ENCODE data around the gene RGS2.

DNA sequence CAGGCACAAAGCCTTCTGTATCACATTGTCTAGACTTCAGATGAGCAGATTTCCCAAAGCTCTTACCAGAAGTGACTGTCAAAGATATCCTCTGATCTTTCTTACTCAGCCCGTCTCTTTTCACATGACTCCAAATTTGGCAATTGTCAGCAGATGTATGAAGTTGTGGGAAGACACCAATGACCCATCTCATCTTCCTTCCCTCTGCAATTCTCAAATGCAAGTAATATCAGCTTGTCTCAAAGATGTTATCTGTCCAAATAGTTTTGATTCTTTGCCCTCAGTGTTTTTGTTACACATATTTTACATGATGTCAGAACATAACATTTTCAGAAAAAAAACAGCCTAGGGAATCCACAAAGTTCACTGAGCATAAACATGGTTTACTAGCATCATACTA is 45.1 kb upstream of the RGS2 start:
- TF ChIP-seq, protein P1, sequence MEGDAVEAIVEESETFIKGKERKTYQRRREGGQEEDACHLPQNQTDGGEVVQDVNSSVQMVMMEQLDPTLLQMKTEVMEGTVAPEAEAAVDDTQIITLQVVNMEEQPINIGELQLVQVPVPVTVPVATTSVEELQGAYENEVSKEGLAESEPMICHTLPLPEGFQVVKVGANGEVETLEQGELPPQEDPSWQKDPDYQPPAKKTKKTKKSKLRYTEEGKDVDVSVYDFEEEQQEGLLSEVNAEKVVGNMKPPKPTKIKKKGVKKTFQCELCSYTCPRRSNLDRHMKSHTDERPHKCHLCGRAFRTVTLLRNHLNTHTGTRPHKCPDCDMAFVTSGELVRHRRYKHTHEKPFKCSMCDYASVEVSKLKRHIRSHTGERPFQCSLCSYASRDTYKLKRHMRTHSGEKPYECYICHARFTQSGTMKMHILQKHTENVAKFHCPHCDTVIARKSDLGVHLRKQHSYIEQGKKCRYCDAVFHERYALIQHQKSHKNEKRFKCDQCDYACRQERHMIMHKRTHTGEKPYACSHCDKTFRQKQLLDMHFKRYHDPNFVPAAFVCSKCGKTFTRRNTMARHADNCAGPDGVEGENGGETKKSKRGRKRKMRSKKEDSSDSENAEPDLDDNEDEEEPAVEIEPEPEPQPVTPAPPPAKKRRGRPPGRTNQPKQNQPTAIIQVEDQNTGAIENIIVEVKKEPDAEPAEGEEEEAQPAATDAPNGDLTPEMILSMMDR (IDR thresholded peaks at IDR 0.05 in 4 of 5, conservative IDR thresholded peaks at IDR 0.05 in 1 of 5) = no peak
- TF ChIP-seq POLR2A (IDR thresholded peaks at IDR 0.05) = no peak
